ENCODE measurements around the gene CCDC171.

- TF ChIP-seq CTCF (IDR thresholded peaks at IDR 0.05) (no peak), EP300 (IDR thresholded peaks at IDR 0.05; ENCODE audit: low read depth) (no peak)
Measured at GRCh38 chr9:15843931-15844330, 291.1 kb downstream of the CCDC171 start.
